Karpas-422 (cell line): ENCODE data around the gene PPP1R14B. TPM values are rescaled to one million over a fixed set of nuclear protein-coding genes. Genes with fewer than 3 reads are reported as not detected.

Experiments used
- DNase-seq: peaks from one replicate; pipeline ENCODE4 v3.0.0-alpha.2; 2015
- H2AFZ ChIP-seq: fragments of 200-600 bp; sonication (generic); 2 replicates; pipeline ENCODE4 v1.6.1; 2014; ENCODE audit warnings: antibody characterized with exemption, low read length, mixed read lengths
- H3K27ac ChIP-seq: fragments of 200-600 bp; sonication (generic); 2 replicates; pipeline ENCODE4 v1.5.1; 2014; ENCODE audit warnings: mild to moderate bottlenecking, low read length, moderate library complexity
- H3K27me3 ChIP-seq: fragments of 200-600 bp; sonication (generic); 2 replicates; pipeline ENCODE4 v1.6.1; 2014; ENCODE audit warnings: low read length, mixed read lengths
- H3K36me3 ChIP-seq: fragments of 200-600 bp; sonication (generic); 2 replicates; pipeline ENCODE4 v1.6.1; 2014; ENCODE audit warnings: low read length, mixed read lengths; ENCODE audit not compliant: insufficient read depth
- H3K4me1 ChIP-seq: fragments of 200-600 bp; sonication (generic); 2 replicates; pipeline ENCODE4 v1.6.1; 2014; ENCODE audit warnings: mild to moderate bottlenecking, low read length, mixed read lengths
- H3K4me2 ChIP-seq: fragments of 200-600 bp; sonication (generic); 2 replicates; pipeline ENCODE4 v1.6.1; 2014; ENCODE audit warnings: low read length, low read depth, mild to moderate bottlenecking; ENCODE audit not compliant: poor library complexity, severe bottlenecking
- H3K4me3 ChIP-seq: fragments of 200-600 bp; sonication (generic); 2 replicates; pipeline ENCODE4 v1.5.1; 2014; ENCODE audit warnings: mild to moderate bottlenecking, antibody characterized with exemption, low read length, mixed read lengths
- H3K79me2 ChIP-seq: fragments of 200-600 bp; sonication (generic); 2 replicates; pipeline ENCODE4 v1.6.1; 2014; ENCODE audit warnings: mild to moderate bottlenecking, low read length, mixed read lengths
- H3K9ac ChIP-seq: fragments of 200-600 bp; sonication (generic); 2 replicates; pipeline ENCODE4 v1.6.0; 2014; ENCODE audit warnings: low read length
- H3K9me2 ChIP-seq: fragments of 200-600 bp; sonication (generic), shearing (Covaris generic); replicated peaks from 2 replicates; pipeline ENCODE4 v1.6.0; 2014; ENCODE audit warnings: mild to moderate bottlenecking, low read length, moderate library complexity; ENCODE audit not compliant: insufficient read depth
- H3K9me3 ChIP-seq: fragments of 300-700, 200-600 bp; sonication (generic); 2 replicates; pipeline ENCODE4 v1.6.1; 2014; ENCODE audit warnings: low read length, mixed read lengths
- H4K20me1 ChIP-seq: fragments of 200-600 bp; sonication (generic); 2 replicates; pipeline ENCODE4 v1.6.1; 2014; ENCODE audit warnings: mild to moderate bottlenecking, antibody characterized with exemption, low read length, low read depth; ENCODE audit not compliant: insufficient read depth
- total RNA-seq: library from RNA; depleted of rRNA; stranded (reverse); fragments of >200 nt; shearing (Covaris generic); gene quantifications from 2 replicates; pipeline ENCODE4 v1.2.3, GENCODE V29; 2014; ENCODE audit warnings: low replicate concordance

PPP1R14B gene
- total RNA-seq, 1 experiment from 2014 or later = 111 TPM

DNA sequence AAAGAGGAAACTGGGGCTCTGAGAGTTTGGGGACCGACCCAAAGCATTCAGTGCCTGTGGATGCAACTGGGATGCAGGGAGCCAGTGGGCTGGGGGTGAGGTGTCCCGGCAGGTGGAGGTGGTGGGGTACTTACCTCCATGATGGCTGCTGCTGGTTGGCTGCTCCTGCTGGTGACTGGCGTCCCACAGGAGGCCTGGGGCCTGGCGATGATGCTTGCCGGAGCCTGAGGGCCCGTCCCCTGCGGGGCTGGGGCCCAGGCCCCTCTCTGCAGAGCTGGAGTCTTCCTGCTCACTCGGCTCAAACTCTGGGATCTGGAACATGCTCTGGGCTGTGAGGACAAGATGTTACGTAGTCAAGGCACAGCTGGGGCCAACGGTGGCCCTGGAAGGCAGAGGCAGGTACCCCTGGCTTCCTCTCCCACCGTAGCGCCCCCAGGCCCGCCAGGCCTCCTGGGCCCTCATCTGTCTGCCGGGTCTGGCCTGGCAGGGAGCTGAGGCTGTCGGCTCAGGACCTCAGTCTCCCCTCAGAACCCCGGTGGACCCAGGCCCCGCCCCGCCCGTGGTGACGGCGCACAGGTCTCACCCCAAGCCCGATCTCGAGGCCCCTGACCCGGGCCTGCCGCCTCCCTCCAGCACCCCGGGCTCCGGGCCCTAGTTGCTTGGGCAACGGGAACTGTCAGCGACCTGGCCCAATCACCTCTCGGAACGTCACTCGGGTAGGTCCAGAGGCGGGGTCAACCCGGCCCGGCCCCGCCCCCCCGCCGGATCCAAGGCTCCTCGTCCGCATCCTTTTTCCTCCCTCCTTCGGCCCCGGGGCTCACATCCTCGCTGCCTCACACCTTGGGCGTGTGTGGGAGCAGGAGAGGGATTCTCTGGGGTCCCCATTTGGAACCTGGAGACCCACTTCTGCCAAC, 37.6 kb upstream of the PPP1R14B start, which contains the start of gene BAD:
TSS of gene BAD (minus strand) at position 618 of the 914 bp plus-strand sequence. CDS start at position 321, 297 bp downstream.
- no peaks in the 10 kb centered on the region for H3K9me3 ChIP-seq
- peak; percentile 98 for DNase-seq

DNA sequence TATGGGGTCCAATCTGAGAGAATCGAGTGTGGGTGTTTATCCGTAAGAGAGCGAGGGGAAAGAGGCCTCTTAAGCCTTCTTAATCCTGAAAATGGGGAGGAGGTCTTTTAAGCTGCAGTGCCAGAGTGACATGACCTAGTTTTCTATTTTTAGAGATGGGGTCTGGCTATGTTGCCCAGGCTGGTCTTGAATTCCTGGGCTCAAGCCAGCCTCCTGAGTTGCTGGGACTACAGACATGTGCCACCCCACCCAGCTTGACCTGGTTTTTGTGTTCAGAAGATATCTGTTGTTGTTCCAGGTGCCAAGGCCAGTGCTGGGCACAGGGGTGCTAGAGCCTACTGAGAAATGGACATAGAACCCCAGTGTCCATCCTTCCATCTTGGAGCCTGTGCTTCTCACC, 36.3 kb upstream of the PPP1R14B start:
- peak overlapping the region; percentile 97 for H3K4me2 ChIP-seq
- H3K9me2 ChIP-seq = no peaks in the 10 kb centered on the region
- H4K20me1 ChIP-seq = no peaks in the 10 kb centered on the region
- 0 out of 2 replicates have a peak, but pooled peaks cover 5% of the 10 kb centered on the region for H3K36me3 ChIP-seq
- H3K27ac ChIP-seq = no peak overlapping the region
- 0 out of 2 replicates have a peak overlapping the region, but pooled peaks have one; percentile 92 for H3K4me3 ChIP-seq
- no peaks in the 10 kb centered on the region for H3K27me3 ChIP-seq
- peaks cover 22% of the 10 kb centered on the region for H3K4me1 ChIP-seq
- H3K9ac ChIP-seq = peak overlapping the region; percentile 82
- H3K9me3 ChIP-seq = no peaks in the 10 kb centered on the region
- H2AFZ ChIP-seq = no peak overlapping the region
- H3K79me2 ChIP-seq = peaks cover 14% of the 10 kb centered on the region
- no peak for DNase-seq

More for the DNA sequence above, 37.6 kb upstream of the PPP1R14B start, which contains the start of gene BAD:
- no peaks in the 10 kb centered on the region for H3K27me3 ChIP-seq
- H3K4me1 ChIP-seq = peaks cover 22% of the 10 kb centered on the region
- H4K20me1 ChIP-seq = no peaks in the 10 kb centered on the region
- no peaks in the 10 kb centered on the region for H3K9me2 ChIP-seq
- peak within 1 kb of the TSS; percentile 84 for H3K27ac ChIP-seq
- H3K36me3 ChIP-seq = 0 out of 2 replicates have a peak, but pooled peaks cover 5% of the 10 kb centered on the region
- H2AFZ ChIP-seq = peak within 1 kb of the TSS; percentile 76
- H3K9ac ChIP-seq = peak within 1 kb of the TSS; percentile 82
- H3K4me3 ChIP-seq = peak within 1 kb of the TSS; percentile 92
- H3K4me2 ChIP-seq = peak within 1 kb of the TSS; percentile 97
- peaks cover 14% of the 10 kb centered on the region for H3K79me2 ChIP-seq

DNA sequence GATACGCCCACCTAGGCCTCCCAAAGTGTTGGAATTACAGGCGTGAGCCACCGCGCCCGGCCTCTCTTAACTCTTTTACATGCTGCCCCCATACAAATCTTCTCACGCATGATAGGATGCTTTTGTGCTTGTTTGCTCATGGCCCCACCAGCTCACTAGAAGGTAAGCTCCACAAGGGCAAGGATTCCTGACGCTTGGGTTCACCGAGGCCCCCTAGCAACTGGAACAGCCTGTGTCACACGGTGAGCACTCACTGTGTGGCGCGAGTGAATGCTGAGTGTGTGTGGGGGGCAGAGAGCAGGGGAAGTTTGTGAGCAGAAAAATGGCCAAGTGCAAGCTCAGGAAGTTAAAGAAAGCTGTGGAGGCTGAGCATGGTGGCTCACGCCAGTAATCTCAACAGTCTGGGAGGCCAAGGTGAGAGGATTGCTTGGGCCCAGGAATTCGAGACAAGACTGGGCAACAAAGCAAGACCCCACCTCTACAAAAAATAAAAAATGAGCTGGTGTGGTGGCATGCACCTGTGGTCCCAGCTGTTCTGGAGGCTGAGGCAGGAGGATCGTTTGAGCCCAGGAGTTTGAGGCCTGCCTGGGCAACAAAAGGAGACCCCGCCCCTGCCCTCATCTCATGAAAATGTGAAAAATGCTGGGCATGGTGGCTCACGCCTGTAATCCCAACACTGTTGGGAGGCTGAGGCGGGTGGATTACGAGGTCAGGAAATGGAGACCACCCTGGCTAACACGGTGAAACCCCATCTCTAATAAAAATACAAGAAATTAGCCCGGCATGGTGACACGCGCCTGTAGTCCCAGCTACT, 35.4 kb upstream of the PPP1R14B start:
- Histone ChIP-seq H3K79me2 (peaks cover 14% of the 10 kb centered on the region), H3K4me1 (peaks cover 22% of the 10 kb centered on the region), H3K9me2 (no peaks in the 10 kb centered on the region), H2AFZ (no peak overlapping the region), H3K27ac (no peak overlapping the region), H4K20me1 (no peaks in the 10 kb centered on the region), H3K4me3 (no peak overlapping the region), H3K27me3 (no peaks in the 10 kb centered on the region), H3K36me3 (0 out of 2 replicates have a peak, but pooled peaks cover 5% of the 10 kb centered on the region), H3K9me3 (no peaks in the 10 kb centered on the region), H3K4me2 (no peak overlapping the region), H3K9ac (no peak overlapping the region)
- no peak for DNase-seq

DNA sequence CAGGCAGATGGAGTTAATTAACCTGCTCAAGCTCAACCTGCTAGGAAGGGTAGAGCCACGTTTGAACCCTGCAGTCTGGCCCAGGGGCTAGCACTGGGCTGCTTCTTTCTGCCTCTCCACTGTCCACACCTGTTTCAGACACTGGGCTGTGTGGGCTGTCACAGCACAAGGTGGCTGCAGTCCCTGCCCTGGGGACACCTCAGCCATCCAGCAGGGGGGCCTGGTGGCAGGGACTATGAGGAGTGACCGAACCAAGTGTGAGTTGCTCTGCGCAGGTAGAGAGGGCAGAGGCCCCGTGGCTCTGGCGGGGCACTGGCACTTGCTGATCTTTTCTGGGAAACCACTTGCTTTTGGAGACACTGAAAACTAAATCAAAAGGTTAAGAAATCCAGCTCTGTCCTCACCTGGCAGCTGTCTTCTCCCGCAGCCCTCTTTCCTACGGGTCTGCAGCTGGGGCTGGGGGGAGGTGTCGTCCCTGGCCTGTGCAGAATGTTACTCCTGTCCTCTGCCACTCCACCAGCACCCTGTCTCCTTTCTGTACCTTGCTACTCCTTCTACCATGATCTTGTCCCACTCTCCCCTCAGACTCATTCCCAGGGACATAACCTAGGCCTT, 31.9 kb upstream of the PPP1R14B start:
- Histone ChIP-seq H3K79me2 (peaks cover 9% of the 10 kb centered on the region), H3K9me3 (no peaks in the 10 kb centered on the region), H3K4me1 (peaks cover 5% of the 10 kb centered on the region), H3K4me2 (no peak overlapping the region), H3K9ac (no peak overlapping the region), H3K9me2 (no peaks in the 10 kb centered on the region), H4K20me1 (no peaks in the 10 kb centered on the region), H3K27ac (no peak overlapping the region), H3K36me3 (0 out of 2 replicates have a peak, but pooled peaks cover 5% of the 10 kb centered on the region), H2AFZ (no peak overlapping the region), H3K4me3 (no peak overlapping the region), H3K27me3 (no peaks in the 10 kb centered on the region)
- no peak for DNase-seq

DNA sequence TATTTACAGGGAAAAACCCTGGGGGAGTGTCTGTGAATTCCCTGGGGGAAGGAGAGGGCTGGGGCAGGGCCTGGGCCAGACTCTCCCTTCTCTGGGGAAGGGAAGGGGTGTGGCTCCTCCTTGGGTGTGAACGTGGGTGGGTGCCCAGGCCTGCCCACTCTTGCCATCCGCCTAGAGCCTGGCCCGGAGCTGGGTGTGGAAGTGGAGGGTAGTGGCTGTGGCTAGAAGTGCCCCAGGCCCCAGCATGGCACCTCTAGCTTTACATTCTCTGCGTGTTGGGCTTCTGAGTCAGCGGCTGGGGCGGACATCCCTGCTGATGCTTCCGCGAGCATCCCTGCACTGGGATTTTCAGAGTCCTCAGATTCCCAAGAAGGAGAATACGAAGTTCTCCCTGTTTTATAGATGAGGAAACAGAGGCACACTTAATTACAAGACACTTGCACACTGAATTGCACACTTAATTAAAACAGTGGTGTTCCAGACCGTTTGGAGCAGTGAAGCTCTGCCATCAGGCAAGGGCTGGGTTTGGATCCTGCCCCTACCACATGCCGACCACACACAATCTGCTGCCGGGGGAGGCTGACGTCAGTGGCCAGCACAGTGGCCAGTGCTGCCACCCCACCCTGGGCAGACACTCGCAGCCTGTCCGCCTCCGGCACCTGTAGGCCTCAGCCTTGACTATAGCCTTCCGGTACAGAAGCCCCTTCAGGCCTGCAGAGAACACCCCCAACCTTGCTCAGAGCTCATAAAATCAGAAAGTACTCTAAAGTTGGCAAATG, 30.1 kb upstream of the PPP1R14B start:
- DNase-seq = no peak
- no peaks in the 10 kb centered on the region for H3K27me3 ChIP-seq
- no peaks in the 10 kb centered on the region for H3K36me3 ChIP-seq
- H3K9ac ChIP-seq = no peak overlapping the region
- H2AFZ ChIP-seq = no peak overlapping the region
- H3K9me3 ChIP-seq = no peaks in the 10 kb centered on the region
- no peak overlapping the region for H3K4me2 ChIP-seq
- peaks cover 9% of the 10 kb centered on the region for H3K4me1 ChIP-seq
- peaks cover 6% of the 10 kb centered on the region; the same call in 1 of the 2 replicates for H3K79me2 ChIP-seq
- H3K4me3 ChIP-seq = no peak overlapping the region
- H3K9me2 ChIP-seq = no peaks in the 10 kb centered on the region
- no peak overlapping the region for H3K27ac ChIP-seq
- H4K20me1 ChIP-seq = no peaks in the 10 kb centered on the region

DNA sequence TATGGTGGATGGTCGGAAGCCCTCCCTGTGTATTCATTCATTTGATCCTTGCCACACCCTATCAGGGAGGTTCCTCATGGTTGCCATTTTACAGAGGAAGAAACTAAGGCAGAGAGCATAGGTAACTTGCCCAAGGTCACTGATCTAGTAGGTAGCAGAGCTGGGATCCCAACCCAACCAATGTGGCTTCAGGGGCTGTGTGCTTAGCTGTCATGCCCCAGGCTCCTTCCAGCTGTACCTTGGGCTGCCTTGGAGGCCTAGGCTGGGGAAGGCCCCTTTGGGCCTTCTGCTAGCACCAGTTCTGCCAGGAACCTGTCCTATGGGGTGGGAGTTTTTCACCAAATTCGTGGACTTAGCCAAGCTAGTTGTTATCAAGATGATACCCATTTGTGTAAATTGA, 29.1 kb upstream of the PPP1R14B start:
- H4K20me1 ChIP-seq = no peaks in the 10 kb centered on the region

DNA sequence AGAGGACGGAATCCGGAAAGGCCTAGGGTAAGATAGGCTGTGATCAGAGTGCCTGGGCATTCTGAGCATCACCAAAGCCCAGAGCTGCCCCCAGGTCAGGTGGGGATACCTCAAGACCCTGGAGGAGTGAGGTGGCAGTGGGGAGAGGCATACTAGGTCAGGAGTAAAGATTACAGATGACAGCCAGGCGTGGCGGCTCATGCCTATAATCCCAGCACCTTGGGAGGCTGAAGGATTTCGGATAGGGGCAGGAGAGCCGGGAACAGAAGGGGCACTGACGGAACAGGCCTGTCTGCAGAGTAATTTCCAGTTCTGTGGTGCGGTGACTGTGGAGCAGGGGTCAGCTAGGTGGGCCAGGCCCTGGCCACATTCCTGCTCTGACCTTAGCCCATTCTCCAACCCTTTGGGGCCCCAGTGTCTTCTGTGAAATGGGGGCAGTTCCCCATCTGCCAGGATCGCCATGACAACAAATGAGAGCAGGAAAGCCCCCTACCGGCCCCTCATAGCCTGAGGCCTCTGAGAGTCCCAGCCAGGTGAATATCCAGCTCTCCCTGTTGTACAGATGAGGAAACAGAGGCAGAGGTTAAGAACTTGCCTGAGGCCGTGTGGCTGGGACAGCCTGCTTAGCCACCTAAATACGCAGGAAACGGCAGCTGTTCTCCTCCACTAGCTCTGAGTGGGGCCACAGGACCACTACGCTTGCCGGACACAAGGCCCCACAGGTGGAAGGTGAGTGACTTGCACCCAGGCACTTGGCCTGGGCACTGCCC, 28.5 kb upstream of the PPP1R14B start:
- Histone ChIP-seq H3K27ac (no peak overlapping the region), H3K4me3 (no peak overlapping the region), H3K9me2 (no peaks in the 10 kb centered on the region), H3K36me3 (no peaks in the 10 kb centered on the region), H2AFZ (no peak overlapping the region), H3K27me3 (no peaks in the 10 kb centered on the region), H3K9me3 (no peaks in the 10 kb centered on the region), H3K9ac (no peak overlapping the region), H4K20me1 (no peaks in the 10 kb centered on the region), H3K79me2 (peaks cover 6% of the 10 kb centered on the region; the same call in 1 of the 2 replicates), H3K4me1 (peaks cover 12% of the 10 kb centered on the region), H3K4me2 (no peak overlapping the region)
- no peak for DNase-seq

More for the DNA sequence above, 29.1 kb upstream of the PPP1R14B start:
- H3K27me3 ChIP-seq = no peaks in the 10 kb centered on the region
- H3K9me2 ChIP-seq = no peaks in the 10 kb centered on the region
- no peak for DNase-seq
- H3K9me3 ChIP-seq = no peaks in the 10 kb centered on the region
- H3K79me2 ChIP-seq = peaks cover 6% of the 10 kb centered on the region; the same call in 1 of the 2 replicates
- no peak overlapping the region for H3K27ac ChIP-seq
- no peak overlapping the region for H2AFZ ChIP-seq
- peaks cover 12% of the 10 kb centered on the region for H3K4me1 ChIP-seq
- no peak overlapping the region for H3K4me2 ChIP-seq
- H3K36me3 ChIP-seq = no peaks in the 10 kb centered on the region
- no peak overlapping the region for H3K9ac ChIP-seq
- no peak overlapping the region for H3K4me3 ChIP-seq
